Measurements from ENCODE around the gene ARL3.

ARL3 gene

GRCh38 chr10:102679596-102679995 lies 34.6 kb downstream of the ARL3 start:
- Histone ChIP-seq H3K18ac (ENCODE audit: low read depth in 1 of 2, low read length in 2 of 2) (peak overlapping the region in 1 of 2 experiments; percentile 62), H3K9me3 (ENCODE audit: control insufficient read depth, low read length) (no peaks in the 10 kb centered on the region), H3K4me2 (ENCODE audit: low read length, poor library complexity, severe bottlenecking) (no peak overlapping the region), H2BK120ac (ENCODE audit: low read depth, low read length) (no peak overlapping the region), H3K36me3 (ENCODE audit: control insufficient read depth in 1 of 2, insufficient read depth in 2 of 2, low read depth in 1 of 2, low read length in 2 of 2) (peaks cover 21 to 24% of the 10 kb centered on the region in 2 experiments), H3K4ac (ENCODE audit: low read depth in 1 of 2, low read length in 2 of 2) (peak overlapping the region; percentile 10 to 34), H2BK15ac (ENCODE audit: low read depth, poor library complexity, severe bottlenecking) (no peak overlapping the region), H3K23ac (ENCODE audit: low read length in 2 of 2) (no peak overlapping the region), H3K14ac (ENCODE audit: low read length in 2 of 2) (no peak overlapping the region), H4K8ac (ENCODE audit: low read length) (no peak overlapping the region), H3K9ac (ENCODE audit: low read length) (no peak overlapping the region), H2BK12ac (ENCODE audit: low read length in 2 of 2) (peak overlapping the region in 1 of 2 experiments; percentile 33), H3K79me1 (replicated peaks; ENCODE audit: low read length, poor library complexity, severe bottlenecking) (peaks cover 10% of the 10 kb centered on the region), H3K4me1 (ENCODE audit: control insufficient read depth, insufficient read depth, low read depth, low read length) (peaks cover 41% of the 10 kb centered on the region), H2BK5ac (ENCODE audit: low read depth, low read length, poor library complexity, severe bottlenecking) (peak overlapping the region; percentile 21), H2AK5ac (ENCODE audit: low read length, severe bottlenecking) (peak overlapping the region; percentile 16), H4K91ac (ENCODE audit: low read length) (no peak overlapping the region), H2AFZ (ENCODE audit: low read depth, low read length) (no peak overlapping the region), H3K27ac (ENCODE audit: low read length, poor library complexity, severe bottlenecking) (peak overlapping the region; percentile 90), H3K27me3 (ENCODE audit: control insufficient read depth in 1 of 2, insufficient read depth in 1 of 2, low read length in 2 of 2) (no peaks in the 10 kb centered on the region), H3K4me3 (ENCODE audit: insufficient read depth in 1 of 2, low read depth in 1 of 2, low read length in 2 of 2) (no peak overlapping the region)
- no peak for DNase-seq
- 97% methylated on average over 3 of the region's 4 CpGs for WGBS

- peak overlapping the region in 1 of 2 experiments; percentile 45 for H2BK12ac ChIP-seq (ENCODE audit: low read length in 2 of 2)
- H3K23ac ChIP-seq (ENCODE audit: low read length in 2 of 2) = no peak overlapping the region
- no peaks in the 10 kb centered on the region for H3K9me3 ChIP-seq (ENCODE audit: control insufficient read depth, low read length)
- H3K4ac ChIP-seq (ENCODE audit: low read depth in 1 of 2, low read length in 2 of 2) = peak overlapping the region in 1 of 2 experiments; percentile 43
- peak overlapping the region; percentile 76 for H2AK5ac ChIP-seq (ENCODE audit: low read length, severe bottlenecking)
- peak overlapping the region; percentile 90 for H3K27ac ChIP-seq (ENCODE audit: low read length, poor library complexity, severe bottlenecking)
- H2BK120ac ChIP-seq (ENCODE audit: low read depth, low read length) = peak overlapping the region; percentile 45
- no peak overlapping the region for H3K4me3 ChIP-seq (ENCODE audit: insufficient read depth in 1 of 2, low read depth in 1 of 2, low read length in 2 of 2)
- H3K4me1 ChIP-seq (ENCODE audit: control insufficient read depth, insufficient read depth, low read depth, low read length) = peaks cover 48% of the 10 kb centered on the region
- no peak overlapping the region for H3K14ac ChIP-seq (ENCODE audit: low read length in 2 of 2)
- peak overlapping the region; percentile 33 for H2BK5ac ChIP-seq (ENCODE audit: low read depth, low read length, poor library complexity, severe bottlenecking)
- peaks cover 10% of the 10 kb centered on the region for H3K79me1 ChIP-seq (replicated peaks; ENCODE audit: low read length, poor library complexity, severe bottlenecking)
- peak overlapping the region; percentile 73 for H4K8ac ChIP-seq (ENCODE audit: low read length)
- no peak overlapping the region for H3K9ac ChIP-seq (ENCODE audit: low read length)
- DNase-seq = peak; percentile 78
- peak overlapping the region; percentile 55 for H4K91ac ChIP-seq (ENCODE audit: low read length)
- peaks cover 17 to 23% of the 10 kb centered on the region in 2 experiments for H3K36me3 ChIP-seq (ENCODE audit: control insufficient read depth in 1 of 2, insufficient read depth in 2 of 2, low read depth in 1 of 2, low read length in 2 of 2)
- WGBS = 3% methylated on average over 9 of the region's 9 CpGs
- H3K4me2 ChIP-seq (ENCODE audit: low read length, poor library complexity, severe bottlenecking) = peak overlapping the region; percentile 8
- peak overlapping the region; percentile 37 for H2BK15ac ChIP-seq (ENCODE audit: low read depth, poor library complexity, severe bottlenecking)
- peak overlapping the region; percentile 16 for H2AFZ ChIP-seq (ENCODE audit: low read depth, low read length)
- H3K27me3 ChIP-seq (ENCODE audit: control insufficient read depth in 1 of 2, insufficient read depth in 1 of 2, low read length in 2 of 2) = no peaks in the 10 kb centered on the region
- H3K18ac ChIP-seq (ENCODE audit: low read depth in 1 of 2, low read length in 2 of 2) = peak overlapping the region; percentile 48 to 62
Observed at GRCh38 chr10:102678842-102679289, 35.3 kb downstream of the ARL3 start.

GRCh38 chr10:102678068-102678400 lies 36.2 kb downstream of the ARL3 start:
- no peak overlapping the region for H3K14ac ChIP-seq (ENCODE audit: low read length in 2 of 2)
- no peak overlapping the region for H2BK5ac ChIP-seq (ENCODE audit: low read depth, low read length, poor library complexity, severe bottlenecking)
- H4K91ac ChIP-seq (ENCODE audit: low read length) = peak overlapping the region; percentile 88
- H3K27ac ChIP-seq (ENCODE audit: low read length, poor library complexity, severe bottlenecking) = no peak overlapping the region
- peaks cover 14 to 19% of the 10 kb centered on the region in 2 experiments for H3K36me3 ChIP-seq (ENCODE audit: control insufficient read depth in 1 of 2, insufficient read depth in 2 of 2, low read depth in 1 of 2, low read length in 2 of 2)
- no peak for DNase-seq
- H2BK15ac ChIP-seq (ENCODE audit: low read depth, poor library complexity, severe bottlenecking) = peak overlapping the region; percentile 73
- no peak overlapping the region for H3K4me2 ChIP-seq (ENCODE audit: low read length, poor library complexity, severe bottlenecking)
- H3K4ac ChIP-seq (ENCODE audit: low read depth in 1 of 2, low read length in 2 of 2) = peak overlapping the region; percentile 21 to 73
- no peaks in the 10 kb centered on the region for H3K27me3 ChIP-seq (ENCODE audit: control insufficient read depth in 1 of 2, insufficient read depth in 1 of 2, low read length in 2 of 2)
- H3K79me1 ChIP-seq (replicated peaks; ENCODE audit: low read length, poor library complexity, severe bottlenecking) = peaks cover 10% of the 10 kb centered on the region
- no peak overlapping the region for H3K4me3 ChIP-seq (ENCODE audit: insufficient read depth in 1 of 2, low read depth in 1 of 2, low read length in 2 of 2)
- H2BK12ac ChIP-seq (ENCODE audit: low read length in 2 of 2) = peak overlapping the region; percentile 91 to 97
- H3K9me3 ChIP-seq (ENCODE audit: control insufficient read depth, low read length) = no peaks in the 10 kb centered on the region
- no peak overlapping the region for H2AFZ ChIP-seq (ENCODE audit: low read depth, low read length)
- peak overlapping the region; percentile 57 for H4K8ac ChIP-seq (ENCODE audit: low read length)
- peaks cover 50% of the 10 kb centered on the region for H3K4me1 ChIP-seq (ENCODE audit: control insufficient read depth, insufficient read depth, low read depth, low read length)
- H3K9ac ChIP-seq (ENCODE audit: low read length) = no peak overlapping the region
- H2AK5ac ChIP-seq (ENCODE audit: low read length, severe bottlenecking) = peak overlapping the region; percentile 98
- 71% methylated on average over 9 of the region's 9 CpGs for WGBS
- no peak overlapping the region for H3K23ac ChIP-seq (ENCODE audit: low read length in 2 of 2)
- H2BK120ac ChIP-seq (ENCODE audit: low read depth, low read length) = peak overlapping the region; percentile 24
- H3K18ac ChIP-seq (ENCODE audit: low read depth in 1 of 2, low read length in 2 of 2) = no peak overlapping the region

GRCh38 chr10:102677331-102678067 lies 36.7 kb downstream of the ARL3 start:
- Histone ChIP-seq H3K9ac (ENCODE audit: low read length) (no peak overlapping the region), H2BK120ac (ENCODE audit: low read depth, low read length) (peak overlapping the region; percentile 64), H3K4me2 (ENCODE audit: low read length, poor library complexity, severe bottlenecking) (no peak overlapping the region), H2BK5ac (ENCODE audit: low read depth, low read length, poor library complexity, severe bottlenecking) (peak overlapping the region; percentile 33), H3K9me3 (ENCODE audit: control insufficient read depth, low read length) (no peaks in the 10 kb centered on the region), H3K27me3 (ENCODE audit: control insufficient read depth in 1 of 2, insufficient read depth in 1 of 2, low read length in 2 of 2) (no peaks in the 10 kb centered on the region), H3K79me1 (replicated peaks; ENCODE audit: low read length, poor library complexity, severe bottlenecking) (peaks cover 10% of the 10 kb centered on the region), H2BK12ac (ENCODE audit: low read length in 2 of 2) (peak overlapping the region; percentile 91 to 97), H3K23ac (ENCODE audit: low read length in 2 of 2) (peak overlapping the region in 1 of 2 experiments; percentile 11), H2AK5ac (ENCODE audit: low read length, severe bottlenecking) (peak overlapping the region; percentile 98), H4K8ac (ENCODE audit: low read length) (peak overlapping the region; percentile 52), H3K4ac (ENCODE audit: low read depth in 1 of 2, low read length in 2 of 2) (peak overlapping the region; percentile 77 to 79), H3K14ac (ENCODE audit: low read length in 2 of 2) (no peak overlapping the region), H3K18ac (ENCODE audit: low read depth in 1 of 2, low read length in 2 of 2) (peak overlapping the region; percentile 74 to 90), H4K91ac (ENCODE audit: low read length) (peak overlapping the region; percentile 88), H3K27ac (ENCODE audit: low read length, poor library complexity, severe bottlenecking) (peak overlapping the region; percentile 89), H3K4me1 (ENCODE audit: control insufficient read depth, insufficient read depth, low read depth, low read length) (peaks cover 51% of the 10 kb centered on the region), H2AFZ (ENCODE audit: low read depth, low read length) (no peak overlapping the region), H2BK15ac (ENCODE audit: low read depth, poor library complexity, severe bottlenecking) (peak overlapping the region; percentile 73), H3K4me3 (ENCODE audit: insufficient read depth in 1 of 2, low read depth in 1 of 2, low read length in 2 of 2) (no peak overlapping the region), H3K36me3 (ENCODE audit: control insufficient read depth in 1 of 2, insufficient read depth in 2 of 2, low read depth in 1 of 2, low read length in 2 of 2) (peaks cover 14 to 18% of the 10 kb centered on the region in 2 experiments)
- peak; percentile 15 for DNase-seq
- 49% methylated on average over 9 of the region's 9 CpGs for WGBS
